GM12878 (cell line): ENCODE measurements around the gene TMBIM6. TPM values are rescaled to one million over a fixed set of nuclear protein-coding genes. Genes with fewer than 3 reads are reported as not detected.

Experiments used
- BCL11A ChIP-seq: IDR thresholded peaks from 2 replicates; pipeline ENCODE4 v1.6.1; 2011; ENCODE audit warnings: low read depth, low read length
- BCL3 ChIP-seq: IDR thresholded peaks from 2 replicates; pipeline ENCODE4 v1.6.1; 2011; ENCODE audit warnings: borderline replicate concordance, low read depth, mild to moderate bottlenecking, moderate library complexity, low read length; ENCODE audit not compliant: insufficient read depth, poor library complexity, severe bottlenecking
- BCLAF1 ChIP-seq: fragments of 450-650 bp; IDR thresholded peaks from 2 replicates; pipeline ENCODE4 v1.6.1; 2017; ENCODE audit warnings: antibody characterized with exemption, mild to moderate bottlenecking, moderate library complexity
- CBX5 ChIP-seq: sonication (generic); IDR thresholded peaks from 2 replicates; pipeline ENCODE4 v1.6.1; 2016; ENCODE audit warnings: low read depth, moderate library complexity, mild to moderate bottlenecking, inconsistent platforms
- CREB1 ChIP-seq: IDR thresholded peaks from 2 replicates; pipeline ENCODE4 v1.6.1; 2012; ENCODE audit warnings: low read depth, mild to moderate bottlenecking, inconsistent platforms
- E2F4 ChIP-seq: IDR thresholded peaks from 2 replicates; pipeline ENCODE4 v1.6.1; 2012; ENCODE audit warnings: low read depth, low read length, improper control_type of control experiment
- ETV6 ChIP-seq, 2 experiments: fragments of 450-650 bp in 1 of 2; IDR thresholded peaks in 1 of 2; conservative IDR thresholded peaks in 1 of 2; 2 replicates each; pipeline ENCODE4 v1.6.1; 2014; ENCODE audit warnings: antibody characterized with exemption in 1 of 2, borderline replicate concordance in 1 of 2, low read depth in 1 of 2, mild to moderate bottlenecking in 1 of 2, moderate library complexity in 1 of 2
- IKZF2 ChIP-seq, 2 experiments: fragments of 450-650 bp; IDR thresholded peaks; 2 replicates each; pipeline ENCODE4 v1.6.1; 2017; ENCODE audit warnings: mild to moderate bottlenecking in 2 of 2, moderate library complexity in 2 of 2
- MTA3 ChIP-seq: IDR thresholded peaks from 2 replicates; pipeline ENCODE4 v1.6.1; 2012; ENCODE audit warnings: low read length, inconsistent platforms, borderline replicate concordance
- NR2C1 ChIP-seq: fragments of 450-650 bp; IDR thresholded peaks from 2 replicates; pipeline ENCODE4 v1.6.1; 2017; ENCODE audit warnings: antibody characterized with exemption, mild to moderate bottlenecking, moderate library complexity
- POU2F2 ChIP-seq: IDR thresholded peaks from 3 replicates; pipeline ENCODE4 v1.6.1; 2011; ENCODE audit warnings: low read depth, mild to moderate bottlenecking, low read length, borderline replicate concordance
- RELA ChIP-seq: fragments of 450-650 bp; IDR thresholded peaks from 2 replicates; pipeline ENCODE4 v1.8.0; 2014; ENCODE audit warnings: borderline replicate concordance; ENCODE audit not compliant: partially characterized antibody
- SMARCA5 ChIP-seq: fragments of 450-650 bp; IDR thresholded peaks from 2 replicates; pipeline ENCODE4 v1.6.1; 2017; ENCODE audit warnings: mild to moderate bottlenecking
- TCF12 ChIP-seq: IDR thresholded peaks from 2 replicates; pipeline ENCODE4 v1.6.1; 2011; ENCODE audit warnings: low read depth, mild to moderate bottlenecking, low read length
- USF2 ChIP-seq: IDR thresholded peaks from 2 replicates; pipeline ENCODE4 v1.6.1; 2011; ENCODE audit warnings: low read depth, low read length, improper control_type of control experiment, borderline replicate concordance
- YY1 ChIP-seq: IDR thresholded peaks from 2 replicates; pipeline ENCODE4 v1.6.1; 2011; ENCODE audit warnings: low read depth, mild to moderate bottlenecking, low read length
- ZNF24 ChIP-seq: fragments of 450-650 bp; IDR thresholded peaks from 2 replicates; pipeline ENCODE4 v1.6.1; 2017; ENCODE audit warnings: antibody characterized with exemption, mild to moderate bottlenecking
- ZNF384 ChIP-seq: IDR thresholded peaks from 2 replicates; pipeline ENCODE4 v1.6.1; 2012; ENCODE audit warnings: low read depth, mild to moderate bottlenecking, low read length, improper control_type of control experiment, borderline replicate concordance
- ZNF687 ChIP-seq: fragments of 450-650 bp; IDR thresholded peaks from 2 replicates; pipeline ENCODE4 v1.6.1; 2017; ENCODE audit warnings: mild to moderate bottlenecking, moderate library complexity
- ZZZ3 ChIP-seq: IDR thresholded peaks from 2 replicates; pipeline ENCODE4 v1.6.1; 2011; ENCODE audit warnings: low read depth; ENCODE audit not compliant: control insufficient read depth, insufficient read length
- polyA plus RNA-seq, 11 experiments: library from polyadenylated mRNA; depleted of rRNA in 4 of 11; unstranded in 6 of 11; stranded (reverse) in 5 of 11; fragments of >200 nt; fragmentation: Nextera tagmentation in 4 of 11; fragmentation: Illumina TruSeq in 1 of 11; extraction: Ambion mirVana in 4 of 11; extraction: Trizol in 1 of 11; gene quantifications; 1 replicate in 1 of 11; 2 replicates in 10 of 11; pipeline versions ENCODE4 v1.2.1 to v1.2.3, GENCODE V29; 2011 to 2016; ENCODE audit warnings: inconsistent platforms in 2 of 11, missing spikeins in 2 of 11, low read depth in 1 of 11
- total RNA-seq, 4 experiments: library from RNA; depleted of rRNA in 3 of 4; stranded (reverse); fragments of >200 nt in 3 of 4; fragmentation: Illumina TruSeq in 1 of 4; extraction: Trizol in 1 of 4; gene quantifications; 2 replicates each; pipeline versions ENCODE4 v1.2.1 to v1.2.3, GENCODE V29; 2013 to 2021

Gene TMBIM6
- total and polyA plus RNA-seq, 10 of the 15 experiments (the other 5 are each of a cell fraction or from before 2014, with no cell fraction given), result 224 to 1,192 (median 379) TPM

- TF ChIP-seq ETV6 (conservative IDR thresholded peaks at IDR 0.05 in 1 of 2, IDR thresholded peaks at IDR 0.05 in 1 of 2; ENCODE audit: borderline replicate concordance in 1 of 2, low read depth in 1 of 2) (no peak), ZNF384 (no peak), BCL11A (no peak), MTA3 (no peak; the same call in 1 of the 2 replicates), TCF12 (no peak), CREB1 (no peak), BCLAF1 (no peak), POU2F2 (peak; percentile 64; the same call in 2 of the 3 replicates), YY1 (no peak), RELA (no peak), ZZZ3 (no peak), SMARCA5 (no peak), E2F4 (no peak), USF2 (no peak), BCL3 (no peak), CBX5 (no peak), IKZF2 (IDR thresholded peaks at IDR 0.05) (peak; percentile 58 to 60; a peak in 3 of 4 replicates), NR2C1 (no peak), ZNF687 (peak; percentile 48; the same call in 1 of the 2 replicates), ZNF24 (no peak)
These were observed 35.8 kb upstream of the TMBIM6 start (continued) for GRCh38 chr12:49705479-49706134.
